DMS153 treated with DMSO at 0.1 percent for 48 hours (cell line): Measurements from ENCODE around the gene GART.
A peak's percentile ranks its signal among the peaks of the same experiment; 100 is the strongest.

Source experiments
- DNase-seq: peaks from one replicate; lab custom pipeline; 2025; ENCODE audit not compliant: unreplicated experiment; lab: John Stamatoyannopoulos, UW

The GART gene

DNA sequence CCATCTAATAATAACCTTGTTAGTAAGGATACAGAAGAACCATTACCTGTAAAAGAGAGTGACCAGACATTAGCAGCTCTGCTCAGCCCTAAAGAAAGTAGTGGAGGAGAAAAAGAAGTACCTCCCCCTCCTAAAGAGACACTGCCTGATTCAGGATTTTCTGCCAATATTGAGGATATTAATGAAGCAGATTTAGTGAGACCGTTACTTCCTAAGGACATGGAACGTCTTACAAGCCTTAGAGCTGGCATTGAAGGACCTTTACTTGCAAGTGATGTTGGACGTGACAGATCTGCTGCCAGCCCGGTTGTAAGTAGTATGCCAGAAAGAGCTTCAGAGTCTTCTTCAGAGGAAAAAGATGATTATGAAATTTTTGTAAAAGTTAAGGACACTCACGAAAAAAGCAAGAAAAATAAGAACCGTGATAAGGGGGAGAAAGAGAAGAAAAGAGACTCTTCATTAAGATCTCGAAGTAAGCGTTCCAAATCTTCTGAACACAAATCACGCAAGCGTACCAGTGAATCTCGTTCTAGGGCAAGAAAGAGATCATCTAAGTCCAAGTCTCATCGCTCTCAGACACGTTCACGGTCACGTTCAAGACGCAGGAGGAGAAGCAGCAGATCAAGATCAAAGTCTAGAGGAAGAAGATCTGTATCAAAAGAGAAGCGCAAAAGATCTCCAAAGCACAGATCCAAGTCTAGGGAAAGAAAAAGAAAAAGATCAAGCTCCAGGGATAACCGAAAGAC is 12.5 kb upstream of the GART start:
- no peak for DNase-seq

DNA sequence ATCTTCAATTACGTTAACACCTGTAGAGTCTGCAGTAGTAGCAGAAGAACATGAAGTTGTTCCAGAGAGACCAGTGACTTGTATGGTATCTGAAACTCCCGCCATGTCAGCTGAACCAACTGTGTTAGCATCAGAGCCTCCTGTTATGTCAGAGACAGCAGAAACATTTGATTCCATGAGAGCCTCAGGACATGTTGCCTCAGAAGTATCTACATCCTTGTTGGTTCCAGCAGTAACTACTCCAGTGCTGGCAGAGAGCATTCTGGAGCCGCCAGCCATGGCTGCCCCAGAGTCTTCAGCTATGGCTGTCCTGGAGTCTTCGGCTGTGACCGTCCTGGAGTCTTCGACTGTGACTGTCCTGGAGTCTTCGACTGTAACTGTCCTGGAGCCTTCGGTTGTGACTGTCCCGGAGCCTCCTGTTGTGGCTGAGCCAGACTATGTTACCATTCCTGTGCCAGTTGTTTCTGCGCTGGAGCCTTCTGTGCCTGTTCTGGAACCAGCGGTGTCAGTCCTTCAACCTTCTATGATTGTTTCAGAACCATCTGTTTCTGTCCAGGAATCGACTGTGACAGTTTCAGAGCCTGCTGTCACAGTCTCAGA is 11.2 kb upstream of the GART start:
- DNase-seq = no peak

DNA sequence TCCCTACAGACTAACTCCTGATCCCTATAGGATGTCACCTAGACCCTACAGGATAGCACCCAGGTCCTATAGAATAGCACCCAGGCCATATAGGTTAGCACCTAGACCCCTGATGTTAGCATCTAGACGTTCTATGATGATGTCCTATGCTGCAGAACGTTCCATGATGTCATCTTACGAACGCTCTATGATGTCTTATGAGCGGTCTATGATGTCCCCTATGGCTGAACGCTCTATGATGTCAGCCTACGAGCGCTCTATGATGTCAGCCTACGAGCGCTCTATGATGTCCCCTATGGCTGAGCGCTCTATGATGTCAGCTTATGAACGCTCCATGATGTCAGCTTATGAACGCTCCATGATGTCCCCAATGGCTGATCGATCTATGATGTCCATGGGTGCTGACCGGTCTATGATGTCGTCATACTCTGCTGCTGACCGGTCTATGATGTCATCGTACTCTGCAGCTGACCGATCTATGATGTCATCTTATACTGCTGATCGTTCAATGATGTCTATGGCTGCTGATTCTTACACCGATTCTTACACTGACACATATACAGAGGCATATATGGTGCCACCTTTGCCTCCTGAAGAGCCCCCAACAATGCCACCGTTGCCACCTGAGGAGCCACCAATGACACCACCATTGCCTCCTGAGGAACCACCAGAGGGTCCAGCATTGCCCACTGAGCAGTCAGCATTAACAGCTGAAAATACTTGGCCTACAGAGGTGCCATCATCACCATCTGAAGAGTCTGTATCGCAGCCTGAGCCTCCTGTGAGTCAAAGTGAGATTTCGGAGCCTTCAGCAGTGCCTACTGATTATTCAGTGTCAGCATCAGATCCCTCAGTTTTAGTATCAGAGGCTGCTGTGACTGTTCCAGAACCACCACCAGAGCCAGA is 10.4 kb upstream of the GART start:
- no peak for DNase-seq

DNA sequence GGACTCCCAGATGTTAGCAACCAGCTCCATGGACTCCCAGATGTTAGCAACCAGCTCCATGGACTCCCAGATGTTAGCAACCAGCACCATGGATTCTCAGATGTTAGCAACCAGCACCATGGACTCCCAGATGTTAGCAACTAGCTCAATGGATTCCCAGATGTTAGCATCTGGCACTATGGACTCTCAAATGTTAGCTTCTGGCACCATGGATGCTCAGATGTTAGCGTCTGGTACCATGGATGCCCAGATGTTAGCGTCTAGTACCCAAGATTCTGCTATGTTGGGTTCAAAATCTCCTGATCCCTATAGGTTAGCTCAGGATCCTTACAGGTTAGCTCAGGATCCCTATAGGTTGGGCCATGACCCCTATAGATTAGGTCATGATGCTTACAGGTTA is 9.7 kb upstream of the GART start:
- no peak for DNase-seq

DNA sequence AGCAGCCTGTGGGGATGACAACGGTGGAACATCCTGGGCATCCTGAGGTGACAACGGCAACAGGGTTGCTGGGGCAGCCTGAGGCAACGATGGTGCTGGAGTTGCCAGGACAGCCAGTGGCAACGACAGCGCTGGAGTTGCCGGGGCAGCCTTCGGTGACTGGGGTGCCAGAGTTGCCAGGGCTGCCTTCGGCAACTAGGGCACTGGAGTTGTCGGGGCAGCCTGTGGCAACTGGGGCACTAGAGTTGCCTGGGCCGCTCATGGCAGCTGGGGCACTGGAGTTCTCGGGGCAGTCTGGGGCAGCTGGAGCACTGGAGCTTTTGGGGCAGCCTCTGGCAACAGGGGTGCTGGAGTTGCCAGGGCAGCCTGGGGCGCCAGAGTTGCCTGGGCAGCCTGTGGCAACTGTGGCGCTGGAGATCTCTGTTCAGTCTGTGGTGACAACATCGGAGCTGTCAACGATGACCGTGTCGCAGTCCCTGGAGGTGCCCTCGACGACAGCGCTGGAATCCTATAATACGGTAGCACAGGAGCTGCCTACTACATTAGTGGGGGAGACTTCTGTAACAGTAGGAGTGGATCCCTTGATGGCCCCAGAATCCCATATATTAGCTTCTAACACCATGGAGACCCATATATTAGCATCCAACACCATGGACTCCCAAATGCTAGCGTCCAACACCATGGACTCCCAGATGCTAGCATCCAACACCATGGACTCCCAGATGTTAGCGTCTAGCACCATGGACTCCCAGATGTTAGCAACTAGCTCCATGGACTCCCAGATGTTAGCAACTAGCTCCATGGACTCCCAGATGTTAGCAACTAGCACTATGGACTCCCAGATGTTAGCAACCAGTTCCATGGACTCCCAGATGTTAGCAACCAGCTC is 9.1 kb upstream of the GART start:
- DNase-seq = no peak

DNA sequence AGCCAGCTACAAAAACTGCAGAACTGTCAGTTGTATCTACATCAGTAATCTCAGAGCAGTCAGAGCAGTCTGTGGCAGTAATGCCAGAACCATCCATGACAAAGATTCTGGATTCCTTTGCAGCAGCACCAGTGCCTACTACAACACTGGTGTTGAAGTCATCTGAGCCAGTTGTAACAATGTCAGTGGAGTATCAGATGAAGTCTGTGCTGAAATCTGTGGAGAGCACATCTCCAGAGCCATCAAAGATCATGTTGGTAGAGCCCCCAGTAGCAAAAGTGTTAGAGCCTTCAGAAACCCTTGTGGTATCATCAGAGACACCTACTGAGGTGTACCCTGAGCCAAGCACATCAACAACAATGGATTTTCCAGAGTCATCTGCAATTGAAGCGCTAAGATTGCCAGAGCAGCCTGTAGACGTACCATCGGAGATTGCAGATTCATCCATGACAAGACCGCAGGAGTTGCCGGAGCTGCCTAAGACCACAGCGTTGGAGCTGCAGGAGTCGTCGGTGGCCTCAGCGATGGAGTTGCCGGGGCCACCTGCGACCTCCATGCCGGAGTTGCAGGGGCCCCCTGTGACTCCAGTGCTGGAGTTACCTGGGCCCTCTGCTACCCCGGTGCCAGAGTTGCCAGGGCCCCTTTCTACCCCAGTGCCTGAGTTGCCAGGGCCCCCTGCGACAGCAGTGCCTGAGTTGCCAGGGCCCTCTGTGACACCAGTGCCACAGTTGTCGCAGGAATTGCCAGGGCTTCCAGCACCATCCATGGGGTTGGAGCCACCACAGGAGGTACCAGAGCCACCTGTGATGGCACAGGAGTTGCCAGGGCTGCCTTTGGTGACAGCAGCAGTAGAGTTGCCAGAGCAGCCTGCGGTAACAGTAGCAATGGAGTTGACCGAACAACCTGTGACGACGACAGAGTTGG is 8.2 kb upstream of the GART start:
- no peak for DNase-seq

DNA sequence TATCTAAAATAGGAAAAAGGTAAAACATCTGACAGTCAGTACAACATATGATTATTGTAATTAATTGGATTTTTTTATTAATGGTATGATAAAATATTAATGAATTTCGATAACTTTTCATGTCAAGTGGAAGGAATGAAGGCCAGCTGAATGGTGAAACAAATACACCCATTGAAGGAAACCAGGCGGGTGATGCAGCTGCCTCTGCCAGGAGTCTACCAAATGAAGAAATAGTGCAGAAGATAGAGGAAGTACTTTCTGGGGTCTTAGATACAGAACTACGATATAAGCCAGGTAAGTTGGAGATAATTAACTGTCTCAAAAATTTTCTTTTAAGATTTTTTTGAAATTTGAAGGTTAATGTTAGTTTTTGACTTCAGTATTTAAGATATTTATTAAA is 4.2 kb upstream of the GART start:
- DNase-seq = no peak

DNA sequence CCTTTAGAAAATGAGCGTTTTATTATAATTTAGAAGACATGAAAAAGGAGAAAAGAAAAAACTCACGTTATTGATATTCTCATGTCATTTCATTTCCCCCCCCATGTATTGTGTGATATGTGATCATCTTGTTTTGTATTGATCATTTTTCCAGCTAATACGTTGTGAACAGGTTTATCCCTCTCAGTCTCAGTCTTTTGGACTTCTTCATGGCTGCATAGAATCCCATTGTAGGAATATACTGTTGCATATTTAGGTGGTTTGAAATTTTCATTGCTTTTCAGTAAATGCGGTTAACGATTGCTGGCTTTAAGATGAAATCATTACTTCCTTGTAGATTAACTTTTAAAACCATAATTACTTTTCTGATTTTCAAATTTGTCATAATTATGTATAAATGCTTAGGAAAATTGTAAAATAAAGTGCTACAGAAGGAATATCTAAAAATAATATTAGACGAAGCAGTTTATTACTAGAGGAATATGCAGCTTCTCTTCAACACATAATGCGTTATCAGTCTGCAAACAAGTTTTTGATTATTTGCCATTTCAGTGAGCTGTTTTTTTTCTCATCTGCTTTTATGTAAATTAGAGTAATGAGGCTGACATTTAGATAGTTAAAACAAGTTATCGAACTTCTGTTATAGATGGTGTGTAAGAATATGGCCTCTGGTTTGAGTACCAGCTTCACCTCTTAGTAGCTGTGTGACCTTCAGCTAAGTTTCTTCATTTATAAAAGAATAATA is 2.7 kb upstream of the GART start:
- DNase-seq = no peak

DNA sequence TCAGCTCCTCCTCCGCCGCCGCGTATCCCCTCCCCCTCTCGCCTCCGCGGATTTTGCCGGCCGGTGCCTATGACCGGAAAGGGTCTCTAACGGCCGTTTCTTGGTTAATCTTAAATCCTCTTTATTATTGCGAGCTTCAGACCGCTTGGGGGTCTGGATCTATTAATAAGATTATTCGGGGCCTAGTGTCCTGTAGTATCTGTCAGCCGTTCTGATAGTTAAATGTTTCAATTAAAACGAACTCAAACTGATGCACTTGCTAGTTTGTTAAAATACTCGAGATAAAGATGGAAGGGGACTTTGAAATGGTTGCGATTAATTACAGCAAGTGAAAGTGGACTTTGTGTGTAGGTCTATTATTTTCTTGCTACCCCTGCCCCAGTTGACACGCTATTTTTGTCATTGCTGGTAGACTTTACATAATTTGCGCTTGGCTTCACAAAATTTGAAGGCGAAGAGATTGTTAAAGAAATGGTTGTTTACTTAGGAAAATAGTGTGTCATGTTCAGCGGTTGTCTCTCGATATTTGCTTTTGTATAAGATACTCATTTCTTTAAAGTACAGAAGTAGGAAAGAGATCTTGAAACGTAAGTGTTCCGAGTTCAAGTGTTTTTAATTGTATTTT is 1.7 kb upstream of the GART start:
- DNase-seq = no peak

DNA sequence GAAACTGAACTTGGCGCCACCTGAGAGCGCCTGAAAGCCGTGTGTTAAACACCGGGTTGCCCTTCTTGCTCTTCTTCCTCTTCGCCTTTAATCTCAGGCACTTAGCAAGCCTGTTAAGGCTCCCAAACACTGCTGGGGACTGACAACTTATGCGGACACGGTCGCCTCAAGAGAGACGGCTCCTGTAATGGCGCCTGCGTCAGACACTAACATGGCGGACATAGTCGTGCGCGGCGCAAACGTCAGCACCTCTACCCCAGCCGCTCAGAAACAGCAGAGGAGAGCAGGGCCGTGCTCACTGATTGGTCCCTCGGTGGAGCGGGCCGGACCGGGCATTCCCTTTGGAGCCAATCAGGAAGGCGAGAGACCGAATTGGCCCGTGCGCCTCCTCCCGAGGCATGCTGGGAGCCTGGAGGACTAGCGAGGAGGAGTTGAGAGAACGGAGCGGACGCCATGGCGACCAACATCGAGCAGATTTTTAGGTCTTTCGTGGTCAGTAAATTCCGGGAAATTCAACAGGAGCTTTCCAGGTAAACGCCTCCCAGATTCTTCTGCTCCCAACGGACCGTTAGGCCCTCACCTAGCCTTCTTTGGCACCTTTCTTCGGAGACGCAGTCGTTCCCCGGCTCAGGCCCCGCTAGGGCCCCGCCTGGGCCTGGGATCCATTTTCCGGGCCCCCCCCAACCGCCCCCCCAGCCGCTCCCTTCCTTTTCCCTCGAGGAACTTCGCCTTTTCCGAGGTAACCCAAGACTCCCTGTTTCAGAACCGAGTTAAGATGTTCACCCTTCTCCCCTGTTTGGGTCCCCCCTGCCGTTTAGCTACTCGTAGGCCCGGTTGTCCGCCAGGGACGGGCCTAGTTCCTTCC is 955 bp upstream of the GART start, which contains the start of gene SON:
Gene SON, plus strand, starts transcription at position 399 of the 865 bp plus-strand sequence. Its CDS starts 55 bp downstream, at position 454.
- peak; percentile 96 for DNase-seq

DNA sequence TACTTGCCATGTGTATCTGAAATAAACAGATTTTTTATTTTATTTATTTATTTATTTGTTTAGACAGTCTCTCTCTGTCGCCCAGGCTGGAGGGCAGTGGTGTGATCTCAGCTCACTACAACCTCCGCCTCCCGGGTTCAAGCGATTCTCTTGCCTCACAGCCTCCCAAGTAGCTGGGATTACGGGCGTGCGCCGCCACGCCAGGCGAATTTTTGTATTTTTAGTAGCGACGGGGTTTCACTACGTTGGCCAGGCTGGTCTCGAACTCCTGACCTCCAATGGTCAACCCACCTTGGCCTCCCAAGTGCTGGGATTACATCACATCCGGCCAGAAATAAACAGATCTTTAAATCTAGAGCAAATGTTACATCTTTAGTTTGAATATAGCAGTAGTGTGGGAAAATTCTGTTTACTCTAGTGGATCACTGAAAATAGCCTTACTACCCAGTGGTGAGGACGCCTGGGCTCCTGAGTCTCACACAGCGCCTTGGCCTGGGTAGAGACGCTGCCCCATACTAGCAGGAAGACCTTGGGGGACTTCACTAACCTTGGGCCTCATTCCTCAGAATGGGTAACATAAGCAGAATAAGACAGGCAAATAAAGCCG is 709 bp downstream of the GART start:
- DNase-seq = no peak

DNA sequence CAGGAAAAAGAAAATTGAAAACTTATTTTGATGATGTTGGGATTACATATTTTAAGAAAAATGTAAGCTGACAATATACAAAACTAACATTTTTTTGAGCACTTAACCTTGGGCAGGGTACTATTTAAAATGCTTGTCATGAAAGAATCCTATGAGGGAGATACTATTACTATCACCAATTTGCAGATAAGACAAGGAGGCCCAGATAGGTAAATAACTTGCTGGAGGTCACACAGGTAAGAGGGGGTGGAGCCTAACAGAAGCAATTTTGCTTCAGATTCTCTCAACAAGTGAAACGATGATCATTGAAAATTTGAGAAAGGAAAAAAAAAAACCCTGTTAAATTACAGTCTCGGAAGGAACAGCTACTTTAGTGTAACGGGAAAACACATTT is 1.2 kb downstream of the GART start:
- DNase-seq = no peak

DNA sequence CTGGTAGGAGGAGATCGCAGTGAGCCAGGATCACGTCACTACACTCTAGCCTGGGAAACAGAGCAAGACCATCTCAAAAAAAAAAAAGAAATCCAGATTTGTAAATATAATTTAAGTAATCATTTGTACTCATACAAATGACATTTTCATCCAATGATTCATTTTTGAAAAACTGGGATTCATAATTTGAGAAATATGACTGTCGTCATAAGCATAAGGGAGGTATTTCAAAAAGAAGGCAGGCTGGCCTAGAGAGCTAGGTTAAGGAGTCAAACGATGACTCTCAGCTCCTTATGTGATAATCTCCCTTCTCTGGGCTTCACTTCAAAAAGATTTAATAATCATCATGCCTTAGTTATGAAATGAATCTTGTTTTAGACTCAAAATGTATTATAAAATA is 2.3 kb downstream of the GART start:
- DNase-seq = no peak

DNA sequence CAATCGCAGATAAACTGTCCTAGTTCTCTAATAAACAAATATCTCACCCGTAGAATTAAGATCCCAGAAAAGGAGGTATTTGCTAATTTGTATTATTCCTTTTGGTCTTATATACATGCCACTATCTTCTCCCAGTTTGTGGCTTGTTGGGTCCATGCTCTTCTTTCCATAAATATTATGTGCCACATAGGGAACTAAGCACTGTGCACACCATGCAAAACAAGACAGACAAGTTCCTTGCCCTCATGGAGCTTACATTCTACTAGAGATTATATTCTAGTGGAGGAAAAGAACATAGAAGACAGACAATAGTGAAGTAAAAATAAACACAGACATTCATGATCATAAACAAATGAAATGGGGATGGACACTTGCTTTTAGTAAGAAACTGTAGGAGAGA is 4.7 kb downstream of the GART start:
- DNase-seq = no peak

DNA sequence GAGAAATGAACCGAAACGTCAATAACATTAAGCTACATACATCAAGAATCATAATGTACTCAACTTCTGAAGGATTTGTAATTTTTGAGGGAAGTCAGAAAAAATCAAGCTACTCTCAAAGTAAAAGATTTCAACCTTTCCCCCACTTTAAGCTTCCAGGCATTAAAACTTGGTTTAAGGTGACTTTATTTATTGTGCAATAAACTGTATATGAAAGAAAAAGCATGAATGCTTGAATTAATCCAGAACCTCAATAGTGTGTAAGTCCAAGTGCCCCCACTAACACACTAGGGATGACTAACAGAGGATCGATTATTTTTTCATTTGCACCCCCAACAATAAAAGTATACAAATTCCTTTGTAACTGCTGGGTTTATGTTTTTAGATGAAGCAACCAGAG is 10.9 kb downstream of the GART start:
- no peak for DNase-seq

DNA sequence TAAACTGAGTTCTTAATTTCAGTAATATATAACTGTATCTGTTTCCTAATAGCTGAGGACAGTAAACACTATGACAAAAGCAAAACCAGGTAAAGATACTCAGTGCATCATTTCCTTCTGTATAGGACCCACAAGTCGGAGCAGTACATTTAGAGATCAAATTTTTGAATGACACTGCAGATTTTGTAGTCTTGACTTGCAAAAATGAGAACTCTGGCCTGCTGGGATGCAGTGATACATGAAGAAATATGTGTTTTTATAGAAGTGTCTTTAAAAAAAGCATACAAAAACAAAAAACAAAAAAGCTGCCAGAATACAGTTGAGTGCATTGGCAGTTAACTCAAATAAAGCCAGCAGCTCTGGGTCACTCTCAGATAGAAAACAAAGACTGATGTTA is 19.0 kb downstream of the GART start:
- no peak for DNase-seq

DNA sequence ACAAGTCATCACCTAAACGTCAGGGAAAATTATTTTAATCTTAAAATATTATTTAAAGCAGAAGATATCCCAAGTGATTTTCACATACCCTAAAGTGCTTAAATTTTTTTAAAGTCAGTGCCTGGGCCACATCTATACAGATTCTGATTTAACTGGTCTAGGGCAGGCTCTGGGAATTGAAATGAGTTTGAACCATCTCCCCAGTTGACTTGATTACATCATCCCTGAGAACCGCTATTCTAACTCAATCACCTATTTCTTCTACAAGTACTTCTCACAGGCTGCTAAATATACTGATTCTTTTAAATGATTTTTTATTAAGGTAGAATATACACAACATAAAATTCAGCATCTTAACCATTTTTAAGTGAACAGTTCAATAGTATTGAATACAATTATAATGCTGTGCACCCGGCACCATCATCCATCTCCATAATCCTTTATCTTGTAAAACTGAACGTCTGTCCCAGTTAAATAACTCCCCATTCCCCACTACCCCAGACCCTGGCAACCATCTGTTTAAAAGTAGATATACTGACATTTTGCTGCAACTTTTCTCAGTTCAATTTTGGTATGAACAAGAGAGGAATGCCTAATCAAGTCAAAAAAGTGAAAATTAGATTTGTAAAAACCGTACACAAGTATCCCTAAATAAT is 19.5 kb downstream of the GART start:
- no peak for DNase-seq
